Measurements from ENCODE around the gene MED13. TPM values are rescaled to one million over a fixed set of nuclear protein-coding genes. Genes with fewer than 3 reads are reported as not detected.

MED13 gene
- total RNA-seq, 1 experiment from 2014 or later, result 96.0 TPM

DNA sequence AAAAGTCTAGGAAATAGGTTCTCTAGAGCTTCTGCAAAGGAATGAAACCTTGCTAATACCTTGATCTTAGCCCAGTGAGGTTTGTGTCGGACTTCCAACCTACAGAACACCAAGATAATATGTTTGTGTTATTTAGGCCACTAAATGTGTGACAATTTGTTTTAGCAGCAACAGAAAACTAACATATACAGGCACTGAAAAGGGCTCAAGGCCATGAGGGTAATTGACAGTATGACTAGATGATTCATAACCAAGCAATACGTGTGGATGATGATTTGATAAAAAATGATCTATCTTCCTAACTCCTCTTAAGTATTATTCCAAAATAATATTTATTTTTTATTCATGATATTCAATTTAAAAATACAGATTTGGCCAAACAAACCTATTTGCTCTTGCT lies 27.7 kb upstream of the MED13 start:
- ChIA-PET POLR2A (interaction anchor here (1.1 kb wide), 1 partner anchor 27 kb away, joined by 4 read pairs; no protein-coding TSS in a partner anchor), CTCF (no interaction called here), RAD21 (ENCODE audit: low non-redundant PET in 1 of 2, low total read pairs in 2 of 2, uncharacterized antibody in 2 of 2, unreplicated experiment in 2 of 2) (interaction anchor here in 1 of 2 experiments (0.6 kb wide), 1 partner anchor 229 kb away, joined by 3 read pairs; the partner anchor contains the start of gene BRIP1)
- H2AFZ ChIP-seq (ENCODE audit: low read depth, low read length, poor library complexity, severe bottlenecking), result peak overlapping the region; percentile 49
- H3K9me2 ChIP-seq (ENCODE audit: insufficient read depth), result no peaks in the 10 kb centered on the region
- H3K4me1 ChIP-seq (ENCODE audit: control insufficient read depth in 1 of 2, insufficient read depth in 2 of 2, low read length in 2 of 2), result peaks cover 7 to 20% of the 10 kb centered on the region in 2 experiments
- H3K4me2 ChIP-seq (ENCODE audit: low read length), result peak overlapping the region; percentile 57
- ATAC-seq, result no peak
- no peak overlapping the region; the same call in 1 of the 2 replicates for H3K27ac ChIP-seq (ENCODE audit: low read depth, low read length)
- intact Hi-C loops (cut with micrococcal nuclease), result no loop called here
- H3K9me3 ChIP-seq (ENCODE audit: control insufficient read depth in 1 of 2, insufficient read depth in 1 of 2, low read depth in 1 of 2, low read length in 2 of 2), result no peaks in the 10 kb centered on the region
- H4K20me1 ChIP-seq (ENCODE audit: insufficient read depth), result no peaks in the 10 kb centered on the region
- DNase-seq (ENCODE audit: low read depth, low spot score), result no peak
- H3K9ac ChIP-seq (ENCODE audit: low read length), result peak overlapping the region; percentile 27; the same call in 1 of the 2 replicates
- no peaks in the 10 kb centered on the region for H3K36me3 ChIP-seq (ENCODE audit: control insufficient read depth in 1 of 2, insufficient read depth in 2 of 2, low read length in 2 of 2)
- BruUV-seq (replicated peaks), result no TSS peak
- H3K27me3 ChIP-seq (ENCODE audit: insufficient read depth, low read length), result no peaks in the 10 kb centered on the region
- H3K79me2 ChIP-seq (ENCODE audit: insufficient read depth, low read length), result no peaks in the 10 kb centered on the region
- TF ChIP-seq ZFX (IDR thresholded peaks at IDR 0.05) (no peak), POLR2A (IDR thresholded peaks at IDR 0.05; ENCODE audit: borderline replicate concordance, extremely low read depth, insufficient read depth, insufficient read length) (no peak), SRF (IDR thresholded peaks at IDR 0.05; ENCODE audit: low read depth) (no peak), POLR2AphosphoS5 (IDR thresholded peaks at IDR 0.05; ENCODE audit: low read depth, low read length) (no peak)
- no peak overlapping the region for H3K4me3 ChIP-seq (replicated peaks in 1 of 2; ENCODE audit: low read depth in 1 of 2, low read length in 2 of 2)

DNA sequence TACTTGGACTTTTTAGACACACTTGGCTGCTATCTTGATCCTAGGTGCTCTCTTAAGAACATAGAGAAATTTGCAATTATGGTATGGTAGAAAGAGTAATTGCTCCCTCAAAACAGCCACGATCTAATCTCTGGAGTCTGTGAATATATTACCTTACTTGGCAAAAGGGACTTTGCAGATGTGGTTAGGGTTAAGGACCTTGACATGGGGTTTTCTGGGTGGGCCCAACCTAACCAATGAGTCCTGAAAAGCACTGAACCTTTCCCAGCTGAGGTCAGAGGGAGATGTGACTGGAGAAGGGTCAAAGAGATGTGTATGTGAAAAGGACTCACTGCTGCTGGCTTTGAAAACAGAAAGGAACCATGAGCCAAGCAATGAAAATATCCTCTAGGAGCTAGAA lies 26.7 kb upstream of the MED13 start:
- no peak overlapping the region for H3K4me2 ChIP-seq (ENCODE audit: low read length)
- no peaks in the 10 kb centered on the region for H3K9me2 ChIP-seq (ENCODE audit: insufficient read depth)
- H3K4me3 ChIP-seq (replicated peaks in 1 of 2; ENCODE audit: low read depth in 1 of 2, low read length in 2 of 2), result no peak overlapping the region
- no peaks in the 10 kb centered on the region for H3K27me3 ChIP-seq (ENCODE audit: insufficient read depth, low read length)
- peaks cover 7 to 20% of the 10 kb centered on the region in 2 experiments for H3K4me1 ChIP-seq (ENCODE audit: control insufficient read depth in 1 of 2, insufficient read depth in 2 of 2, low read length in 2 of 2)
- no peak for TF ChIP-seq EGR1 (IDR thresholded peaks at IDR 0.05; ENCODE audit: low read depth)
- TF ChIP-seq YY1 (IDR thresholded peaks at IDR 0.05; ENCODE audit: extremely low read depth, insufficient replicate concordance, low read depth, low read length), result no peak
- TF ChIP-seq CEBPB (IDR thresholded peaks at IDR 0.05; ENCODE audit: low read depth), result no peak
- H3K9me3 ChIP-seq (ENCODE audit: control insufficient read depth in 1 of 2, insufficient read depth in 1 of 2, low read depth in 1 of 2, low read length in 2 of 2), result no peaks in the 10 kb centered on the region
- no peak overlapping the region for H3K27ac ChIP-seq (ENCODE audit: low read depth, low read length)
- H3K36me3 ChIP-seq (ENCODE audit: control insufficient read depth in 1 of 2, insufficient read depth in 2 of 2, low read length in 2 of 2), result no peaks in the 10 kb centered on the region
- no TSS peak for BruUV-seq (replicated peaks)
- intact Hi-C loops (cut with micrococcal nuclease), result no loop called here
- H2AFZ ChIP-seq (ENCODE audit: low read depth, low read length, poor library complexity, severe bottlenecking), result no peak overlapping the region
- DNase-seq (ENCODE audit: low read depth, low spot score) (no peak), ATAC-seq (no peak)
- no peak overlapping the region for H3K9ac ChIP-seq (ENCODE audit: low read length)
- no peaks in the 10 kb centered on the region for H3K79me2 ChIP-seq (ENCODE audit: insufficient read depth, low read length)
- RAD21 ChIA-PET (ENCODE audit: low non-redundant PET in 1 of 2, low total read pairs in 2 of 2, uncharacterized antibody in 2 of 2, unreplicated experiment in 2 of 2), result interaction anchor here in 1 of 2 experiments (1.5 kb wide), 1 partner anchor 18 kb away, joined by 3 read pairs; no protein-coding TSS in a partner anchor
- CTCF ChIA-PET, result interaction anchor here (3.2 kb wide), 1 partner anchor 18 kb away, joined by 11 read pairs; no protein-coding TSS in a partner anchor
- no peaks in the 10 kb centered on the region for H4K20me1 ChIP-seq (ENCODE audit: insufficient read depth)
- POLR2A ChIA-PET, result no interaction called here

Measured in HCT116 (cell line).